Activated CD4-positive, alpha-beta T cell treated with anti-CD3 and anti-CD28 coated beads, Interleukin-2, amount 10 ng/mL, durations not matched to agents 7 days and 5 days (primary cell): ENCODE data around the gene POLE3. TPM values are rescaled to one million over a fixed set of nuclear protein-coding genes. Genes with fewer than 3 reads are reported as not detected.
"Not testable (repeated sequence)": the region's sequence is repeated elsewhere in the genome, so short reads cannot be mapped to it uniquely, and the experiment has no call there.

Experiments used
- CTCF ChIA-PET: fragments of 350-600 bp; sonication (Branson Sonifier 250); formaldehyde crosslinking; loops from one replicate; lab custom pipeline; 2021; ENCODE audit warnings: antibody characterized with exemption; lab: Charles Lee
- POLR2A ChIA-PET: fragments of 350-600 bp; sonication (Branson Sonifier 250); formaldehyde crosslinking; loops from one replicate; lab custom pipeline; 2021; ENCODE audit warnings: antibody characterized with exemption; lab: Charles Lee
- DNase-seq: peaks from one replicate; pipeline ENCODE4 v3.0.0-alpha.2; 2020
- H3K27ac Mint-ChIP-seq: one replicate; pipeline ENCODE4 v1.8.0; 2021; ENCODE audit warnings: mild to moderate bottlenecking, moderate library complexity, mixed read lengths
- H3K27me3 Mint-ChIP-seq: one replicate; pipeline ENCODE4 v1.8.0; 2021; ENCODE audit warnings: mixed read lengths
- H3K36me3 Mint-ChIP-seq: one replicate; pipeline ENCODE4 v1.8.0; 2021; ENCODE audit warnings: low read depth, mixed read lengths
- H3K4me1 Mint-ChIP-seq: one replicate; pipeline ENCODE4 v1.8.0; 2021; ENCODE audit warnings: mixed read lengths
- H3K4me3 Mint-ChIP-seq: one replicate; pipeline ENCODE4 v1.8.0; 2021; ENCODE audit warnings: mild to moderate bottlenecking, moderate library complexity, mixed read lengths
- H3K9me3 Mint-ChIP-seq: one replicate; pipeline ENCODE4 v1.8.0; 2021; ENCODE audit warnings: mixed read lengths
- total RNA-seq, 2 experiments: library from RNA; stranded (reverse); gene quantifications; one replicate each; pipeline ENCODE4 v1.2.3, GENCODE V29; 2021

Gene POLE3, protein sequence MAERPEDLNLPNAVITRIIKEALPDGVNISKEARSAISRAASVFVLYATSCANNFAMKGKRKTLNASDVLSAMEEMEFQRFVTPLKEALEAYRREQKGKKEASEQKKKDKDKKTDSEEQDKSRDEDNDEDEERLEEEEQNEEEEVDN
- 10 to 100 TPM; 66.6 to 73.1 TPM for total RNA-seq

DNA sequence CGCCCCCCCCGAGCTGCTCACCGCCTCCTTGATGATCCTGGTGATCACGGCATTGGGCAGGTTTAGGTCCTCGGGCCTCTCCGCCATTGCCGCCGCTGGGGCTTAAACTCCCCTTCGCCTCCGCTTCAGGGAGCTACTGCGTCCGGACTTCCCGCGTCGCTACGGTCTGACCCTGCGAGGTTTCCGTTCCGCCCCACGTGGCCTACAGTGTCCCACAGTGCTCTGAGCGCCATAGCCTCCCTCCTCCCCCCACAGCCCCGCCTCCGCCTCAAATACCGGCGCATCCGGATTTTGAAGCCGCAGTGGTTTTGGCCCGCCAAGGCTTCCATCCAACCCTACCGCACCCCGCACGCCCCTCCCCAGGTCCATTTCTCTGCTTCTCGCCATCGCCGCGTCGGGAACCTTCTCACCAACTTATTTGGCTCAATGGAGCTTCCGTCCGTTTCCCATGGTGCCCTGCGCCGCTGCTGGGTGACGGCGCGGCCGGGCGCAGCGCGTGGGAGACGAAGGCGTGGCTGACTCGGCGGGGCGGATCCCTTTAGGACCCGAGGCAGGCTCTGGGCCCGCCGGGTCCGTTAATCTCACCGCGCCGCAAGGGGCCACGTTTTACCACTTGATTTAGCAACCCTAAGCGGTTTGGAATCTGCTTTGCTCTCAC lies at the start of gene POLE3, which contains the start of gene C9orf43:
Gene POLE3 (minus strand): TSS at position 469 of the 658 bp plus-strand sequence. CDS start 382 bp downstream, at position 87.
Gene C9orf43 (plus strand): TSS at position 541 of the 658 bp plus-strand sequence. CDS start 2,747 bp downstream, outside the sequence.
- Mint-ChIP-seq H3K4me3 (peak within 1 kb of the TSS; percentile 87), H3K4me1 (peaks cover 39% of the 10 kb centered on the region), H3K36me3 (peaks cover 31% of the 10 kb centered on the region), H3K27ac (peak within 1 kb of the TSS; percentile 98), H3K9me3 (no peaks in the 10 kb centered on the region), H3K27me3 (no peaks in the 10 kb centered on the region)
- ChIA-PET CTCF (interaction anchor here (0.7 to 3.2 kb wide), 16 partner anchors 9 to 1191 kb away, joined by 3 to 25 read pairs (median 4); partner anchors contain the start of genes ALAD, CDC26 and PRPF4), POLR2A (interaction anchor here (0.6 to 1.6 kb wide), 4 partner anchors 8 to 70 kb away, joined by 3 to 4 read pairs (median 4); partner anchors contain the start of gene HDHD3)
- DNase-seq: peak; percentile 94

- ChIA-PET CTCF (interaction anchor here (0.6 to 1.9 kb wide), 2 partner anchors 10 to 166 kb away, joined by 3 to 4 read pairs; no protein-coding TSS in a partner anchor), POLR2A (no interaction called here)
- H3K36me3 Mint-ChIP-seq: no peaks in the 10 kb centered on the region
- no peak overlapping the region for H3K27ac Mint-ChIP-seq
- H3K4me3 Mint-ChIP-seq: no peak overlapping the region
- no peaks in the 10 kb centered on the region for H3K9me3 Mint-ChIP-seq
- DNase-seq: no peak
- H3K27me3 Mint-ChIP-seq: no peaks in the 10 kb centered on the region
- H3K4me1 Mint-ChIP-seq: peaks cover 13% of the 10 kb centered on the region
These were observed 45.8 kb upstream of the POLE3 start for GRCh38 chr9:113456235-113456634.

- no peak for DNase-seq
These were observed 44.7 kb upstream of the POLE3 start for GRCh38 chr9:113454914-113455761.

GRCh38 chr9:113452113-113452605 lies 41.7 kb upstream of the POLE3 start:
- Mint-ChIP-seq H3K4me3 (no peak overlapping the region), H3K9me3 (no peaks in the 10 kb centered on the region), H3K36me3 (no peaks in the 10 kb centered on the region), H3K27ac (no peak overlapping the region), H3K27me3 (no peaks in the 10 kb centered on the region), H3K4me1 (peaks cover 13% of the 10 kb centered on the region)
- POLR2A ChIA-PET: no interaction called here
- CTCF ChIA-PET: interaction anchor here (0.8 to 1.2 kb wide), 2 partner anchors 25 to 77 kb away, joined by 4 read pairs; no protein-coding TSS in a partner anchor
- DNase-seq: no peak

More at GRCh38 chr9:113454914-113455761, 44.7 kb upstream of the POLE3 start:
- no peaks in the 10 kb centered on the region for H3K36me3 Mint-ChIP-seq
- POLR2A ChIA-PET: no interaction called here
- peaks cover 13% of the 10 kb centered on the region for H3K4me1 Mint-ChIP-seq
- H3K4me3 Mint-ChIP-seq: no peak overlapping the region
- CTCF ChIA-PET: interaction anchor here (0.9 to 1.9 kb wide), 4 partner anchors 9 to 203 kb away, joined by 3 to 4 read pairs (median 4); no protein-coding TSS in a partner anchor
- H3K27me3 Mint-ChIP-seq: no peaks in the 10 kb centered on the region
- H3K9me3 Mint-ChIP-seq: no peaks in the 10 kb centered on the region
- peak overlapping the region; percentile 54 for H3K27ac Mint-ChIP-seq

- no peaks in the 10 kb centered on the region for H3K36me3 Mint-ChIP-seq
- DNase-seq: no peak
- POLR2A ChIA-PET: no interaction called here
These were observed 38.9 kb upstream of the POLE3 start for GRCh38 chr9:113449376-113449775.

GRCh38 chr9:113446323-113446740 lies 35.9 kb upstream of the POLE3 start:
- Mint-ChIP-seq H3K27ac (no peak overlapping the region), H3K4me1 (no peaks in the 10 kb centered on the region), H3K27me3 (no peaks in the 10 kb centered on the region), H3K36me3 (no peaks in the 10 kb centered on the region), H3K9me3 (no peaks in the 10 kb centered on the region), H3K4me3 (no peak overlapping the region)
- POLR2A ChIA-PET: no interaction called here
- CTCF ChIA-PET: interaction anchor here (0.7 to 3.6 kb wide), 12 partner anchors 9 to 402 kb away, joined by 3 to 16 read pairs (median 4); partner anchors contain the start of gene ALAD
- no peak for DNase-seq

More at GRCh38 chr9:113449376-113449775, 38.9 kb upstream of the POLE3 start:
- Mint-ChIP-seq H3K9me3 (no peaks in the 10 kb centered on the region), H3K27ac (no peak overlapping the region), H3K4me1 (peaks cover 1% of the 10 kb centered on the region), H3K27me3 (no peaks in the 10 kb centered on the region), H3K4me3 (no peak overlapping the region)
- CTCF ChIA-PET: interaction anchor here (2.4 kb wide), 1 partner anchor 133 kb away, joined by 11 read pairs; no protein-coding TSS in a partner anchor

DNA sequence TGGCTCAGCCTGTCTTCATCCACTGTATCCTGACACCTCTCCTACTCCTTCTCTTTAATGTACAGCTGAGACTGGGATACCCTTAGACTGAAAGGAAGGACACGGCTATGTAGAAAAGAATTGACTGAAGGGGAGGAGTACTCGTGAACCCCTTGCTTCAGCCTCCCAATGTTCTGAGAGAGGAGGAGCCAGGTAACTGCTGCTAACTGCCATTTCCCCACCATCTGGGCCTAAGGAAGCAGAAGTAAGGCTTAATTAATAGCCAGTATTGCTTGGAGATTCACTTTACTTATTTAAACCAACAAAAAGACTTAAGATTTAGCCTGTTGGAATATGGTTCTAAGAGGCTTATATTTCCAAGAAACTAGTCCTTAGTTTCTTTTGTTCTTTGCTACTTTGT lies 34.3 kb upstream of the POLE3 start:
- Mint-ChIP-seq H3K4me3 (no peak overlapping the region), H3K27ac (peak overlapping the region; percentile 41), H3K4me1 (no peaks in the 10 kb centered on the region), H3K27me3 (no peaks in the 10 kb centered on the region), H3K9me3 (no peaks in the 10 kb centered on the region), H3K36me3 (no peaks in the 10 kb centered on the region)
- ChIA-PET POLR2A (no interaction called here), CTCF (interaction anchor here (0.7 to 3.6 kb wide), 4 partner anchors 137 to 1432 kb away, joined by 3 to 16 read pairs (median 8); no protein-coding TSS in a partner anchor)
- no peak for DNase-seq

DNA sequence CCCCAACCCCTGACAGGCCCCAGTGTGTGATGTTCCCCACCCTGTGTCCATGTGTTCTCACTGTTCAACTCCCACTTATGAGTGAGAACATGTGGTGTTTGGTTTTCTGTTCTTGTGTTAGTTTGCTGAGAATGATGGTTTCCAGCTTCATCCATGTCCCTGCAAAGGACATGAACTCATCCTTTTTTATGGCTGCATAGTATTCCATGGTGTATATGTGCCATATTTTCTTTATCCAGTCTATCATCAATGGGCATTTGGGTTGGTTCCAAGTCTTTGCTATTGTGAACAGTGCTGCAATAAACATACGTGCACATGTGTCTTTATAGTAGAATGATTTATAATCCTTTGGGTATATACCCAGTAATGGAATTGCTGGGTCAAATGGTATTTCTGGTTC lies 27.2 kb upstream of the POLE3 start:
- H3K4me3 Mint-ChIP-seq, DNase-seq, H3K4me1 Mint-ChIP-seq, POLR2A ChIA-PET, CTCF ChIA-PET, H3K36me3 Mint-ChIP-seq, H3K27ac Mint-ChIP-seq, H3K9me3 Mint-ChIP-seq: not testable (repeated sequence)
- peaks cover 11% of the 10 kb centered on the region for H3K27me3 Mint-ChIP-seq

- DNase-seq: no peak
- H3K9me3 Mint-ChIP-seq: no peaks in the 10 kb centered on the region
- no peaks in the 10 kb centered on the region for H3K36me3 Mint-ChIP-seq
- POLR2A ChIA-PET: interaction anchor here (0.6 kb wide), 1 partner anchor 537 kb away, joined by 11 read pairs; no protein-coding TSS in a partner anchor
- H3K27ac Mint-ChIP-seq: no peak overlapping the region
- no peaks in the 10 kb centered on the region for H3K4me1 Mint-ChIP-seq
- H3K4me3 Mint-ChIP-seq: no peak overlapping the region
- peaks cover 13% of the 10 kb centered on the region for H3K27me3 Mint-ChIP-seq
- CTCF ChIA-PET: no interaction called here
These were observed 26.4 kb upstream of the POLE3 start for GRCh38 chr9:113436728-113437515.

DNA sequence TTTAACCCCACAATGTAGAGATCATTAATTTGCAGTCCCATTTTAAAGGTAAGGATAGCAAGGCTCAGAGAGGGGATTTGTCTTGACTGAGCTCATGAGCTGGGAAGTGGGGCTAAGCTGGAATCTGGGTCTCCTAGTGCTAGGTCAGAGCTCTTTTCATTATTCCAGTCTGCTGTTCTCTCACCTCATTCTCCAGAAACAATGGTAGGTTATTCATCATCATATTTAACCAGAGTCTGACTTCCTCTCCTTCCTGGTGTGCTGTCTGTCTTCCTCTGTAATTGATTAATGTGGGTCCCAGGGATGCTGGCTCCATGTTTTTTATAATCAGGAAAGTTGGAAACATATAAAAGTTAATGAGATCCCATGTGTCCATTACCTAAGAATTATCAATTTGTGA lies 20.7 kb upstream of the POLE3 start:
- Mint-ChIP-seq H3K4me3 (no peak overlapping the region), H3K9me3 (no peaks in the 10 kb centered on the region), H3K36me3 (no peaks in the 10 kb centered on the region), H3K27ac (no peak overlapping the region), H3K4me1 (no peaks in the 10 kb centered on the region), H3K27me3 (peaks cover 13% of the 10 kb centered on the region)
- ChIA-PET POLR2A (interaction anchor here (0.7 kb wide), 1 partner anchor 176 kb away, joined by 3 read pairs; no protein-coding TSS in a partner anchor), CTCF (interaction anchor here (0.7 to 2.2 kb wide), 2 partner anchors 159 to 710 kb away, joined by 3 to 4 read pairs; no protein-coding TSS in a partner anchor)
- DNase-seq: no peak

GRCh38 chr9:113428062-113428615 lies 17.7 kb upstream of the POLE3 start:
- ChIA-PET CTCF (interaction anchor here (0.6 to 1.2 kb wide), 2 partner anchors 23 to 164 kb away, joined by 3 to 5 read pairs; no protein-coding TSS in a partner anchor), POLR2A (no interaction called here)
- H3K27ac Mint-ChIP-seq: no peak overlapping the region
- H3K4me1 Mint-ChIP-seq: no peaks in the 10 kb centered on the region
- H3K36me3 Mint-ChIP-seq: no peaks in the 10 kb centered on the region
- H3K27me3 Mint-ChIP-seq: peaks cover 12% of the 10 kb centered on the region
- DNase-seq: no peak
- H3K4me3 Mint-ChIP-seq: no peak overlapping the region
- H3K9me3 Mint-ChIP-seq: no peaks in the 10 kb centered on the region
